Breast epithelium (tissue), 3 donors: Measurements from ENCODE around the gene CNTN5.

Experiments used
- POLR2A ChIP-seq: fragments of 450-650 bp; IDR thresholded peaks from one replicate; pipeline ENCODE4 v1.6.1; 2016; ENCODE audit warnings: antibody characterized with exemption, mild to moderate bottlenecking, moderate library complexity
- POLR2AphosphoS5 ChIP-seq, 3 donors: sonication (generic); formaldehyde crosslinking; IDR thresholded peaks; one replicate each; pipeline ENCODE4 v1.6.1; 2017; ENCODE audit warnings: antibody characterized with exemption in 3 of 3
- TF ChIP-seq, protein P1 (sequence below), 3 donors: fragments of 450-650 bp; IDR thresholded peaks; one replicate each; pipeline ENCODE4 v1.5.1; 2016 to 2017; ENCODE audit warnings: antibody characterized with exemption in 3 of 3, mild to moderate bottlenecking in 3 of 3, moderate library complexity in 3 of 3

DNA sequence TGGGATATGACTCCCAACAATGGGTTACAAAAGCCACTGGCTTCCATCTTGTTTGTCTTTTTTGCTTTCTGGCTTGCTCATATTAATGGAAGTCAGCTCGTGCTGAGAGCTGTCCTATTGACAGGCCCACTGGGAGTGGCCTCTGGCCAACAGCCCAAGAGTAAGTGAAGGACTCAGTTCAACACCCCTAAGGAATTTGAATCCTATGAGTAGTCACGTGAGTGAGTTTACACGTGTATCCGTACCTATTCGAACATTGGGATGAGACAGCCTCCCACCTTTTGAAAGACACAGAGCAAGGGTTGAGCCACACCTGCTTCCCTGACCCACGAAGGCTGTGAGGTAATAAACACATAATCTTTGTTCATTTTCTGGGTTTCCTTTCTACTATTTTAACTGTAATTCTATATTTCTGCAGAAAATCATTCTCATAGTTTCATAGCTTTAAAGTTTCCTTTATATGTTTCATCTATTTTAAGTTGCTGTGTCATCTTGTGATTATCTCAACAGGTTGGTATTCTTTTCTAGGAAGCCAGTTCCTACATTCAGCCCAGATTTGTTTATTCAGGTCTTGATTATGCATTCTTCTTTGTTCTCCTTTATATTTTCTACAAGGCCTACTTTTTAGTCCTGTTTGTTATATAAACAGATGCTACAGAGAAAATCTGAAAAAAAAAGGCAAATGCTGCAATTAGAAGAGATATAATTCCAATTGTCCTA, 802.3 kb downstream of the CNTN5 start:
- TF ChIP-seq POLR2AphosphoS5 (IDR thresholded peaks at IDR 0.05) (no peak), POLR2A (no peak)
- TF ChIP-seq, protein P1, sequence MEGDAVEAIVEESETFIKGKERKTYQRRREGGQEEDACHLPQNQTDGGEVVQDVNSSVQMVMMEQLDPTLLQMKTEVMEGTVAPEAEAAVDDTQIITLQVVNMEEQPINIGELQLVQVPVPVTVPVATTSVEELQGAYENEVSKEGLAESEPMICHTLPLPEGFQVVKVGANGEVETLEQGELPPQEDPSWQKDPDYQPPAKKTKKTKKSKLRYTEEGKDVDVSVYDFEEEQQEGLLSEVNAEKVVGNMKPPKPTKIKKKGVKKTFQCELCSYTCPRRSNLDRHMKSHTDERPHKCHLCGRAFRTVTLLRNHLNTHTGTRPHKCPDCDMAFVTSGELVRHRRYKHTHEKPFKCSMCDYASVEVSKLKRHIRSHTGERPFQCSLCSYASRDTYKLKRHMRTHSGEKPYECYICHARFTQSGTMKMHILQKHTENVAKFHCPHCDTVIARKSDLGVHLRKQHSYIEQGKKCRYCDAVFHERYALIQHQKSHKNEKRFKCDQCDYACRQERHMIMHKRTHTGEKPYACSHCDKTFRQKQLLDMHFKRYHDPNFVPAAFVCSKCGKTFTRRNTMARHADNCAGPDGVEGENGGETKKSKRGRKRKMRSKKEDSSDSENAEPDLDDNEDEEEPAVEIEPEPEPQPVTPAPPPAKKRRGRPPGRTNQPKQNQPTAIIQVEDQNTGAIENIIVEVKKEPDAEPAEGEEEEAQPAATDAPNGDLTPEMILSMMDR (IDR thresholded peaks at IDR 0.05) = no peak
